DMS79 treated with DMSO at 0.1 percent for 48 hours (cell line): ENCODE data around the gene CALN1.

Experiments
- DNase-seq: peaks from one replicate; lab custom pipeline; 2025; lab: John Stamatoyannopoulos, UW

The CALN1 gene

GRCh38 chr7:72183835-72184234 lies 228.3 kb downstream of the CALN1 start:
- no peak for DNase-seq

GRCh38 chr7:72182036-72182435 lies 230.1 kb downstream of the CALN1 start:
- no peak for DNase-seq

GRCh38 chr7:72176875-72177274 lies 235.3 kb downstream of the CALN1 start:
- no peak for DNase-seq

- DNase-seq: no peak
Observed at GRCh38 chr7:72170475-72170874, 241.7 kb downstream of the CALN1 start.

GRCh38 chr7:72163271-72163670 lies 248.9 kb downstream of the CALN1 start:
- DNase-seq: no peak

- no peak for DNase-seq
Observed at GRCh38 chr7:72161534-72161933, 250.6 kb downstream of the CALN1 start.

- no peak for DNase-seq
Observed at GRCh38 chr7:72159911-72160310, 252.2 kb downstream of the CALN1 start.

GRCh38 chr7:72156671-72157070 lies 255.5 kb downstream of the CALN1 start:
- no peak for DNase-seq

- no peak for DNase-seq
Observed at GRCh38 chr7:72153132-72153512, 259.0 kb downstream of the CALN1 start.

GRCh38 chr7:72152161-72153131 lies 259.7 kb downstream of the CALN1 start:
- no peak for DNase-seq

GRCh38 chr7:72140566-72140965 lies 271.6 kb downstream of the CALN1 start:
- DNase-seq: no peak

GRCh38 chr7:72127136-72127535 lies 285.0 kb downstream of the CALN1 start:
- DNase-seq: no peak

- no peak for DNase-seq
Observed at GRCh38 chr7:72123913-72124312, 288.2 kb downstream of the CALN1 start.

GRCh38 chr7:72118366-72118765 lies 293.8 kb downstream of the CALN1 start:
- no peak for DNase-seq

GRCh38 chr7:72114129-72114528 lies 298.0 kb downstream of the CALN1 start:
- no peak for DNase-seq

- no peak for DNase-seq
Observed at GRCh38 chr7:72112992-72113391, 299.1 kb downstream of the CALN1 start.

GRCh38 chr7:72112530-72112929 lies 299.6 kb downstream of the CALN1 start:
- DNase-seq: no peak

- DNase-seq: no peak
Observed at GRCh38 chr7:72111086-72111485, 301.1 kb downstream of the CALN1 start.

GRCh38 chr7:72109566-72109965 lies 302.6 kb downstream of the CALN1 start:
- DNase-seq: no peak

- DNase-seq: no peak
Observed at GRCh38 chr7:72106405-72106804, 305.7 kb downstream of the CALN1 start.

- DNase-seq: no peak
Observed at GRCh38 chr7:72101444-72101843, 310.7 kb downstream of the CALN1 start.

GRCh38 chr7:72099784-72100183 lies 312.4 kb downstream of the CALN1 start:
- DNase-seq: no peak

GRCh38 chr7:72098807-72099580 lies 313.1 kb downstream of the CALN1 start:
- DNase-seq: no peak
